Neural progenitor cell (in vitro differentiated cells): ENCODE results near the gene EXOC6B. TPM values are rescaled to one million over a fixed set of nuclear protein-coding genes. Genes with fewer than 3 reads are reported as not detected.

Experiments used
- DNase-seq: peaks from one replicate; pipeline ENCODE4 v3.0.0-alpha.2; 2016; ENCODE audit warnings: low spot score
- H2AFZ ChIP-seq: fragments of 200-600 bp; sonication (generic); replicated peaks from 2 replicates; pipeline ENCODE4 v1.6.1; 2016; ENCODE audit warnings: antibody characterized with exemption
- H3F3A ChIP-seq: fragments of 200-600 bp; sonication (generic); 2 replicates; pipeline ENCODE4 v1.6.1; 2016; ENCODE audit warnings: antibody characterized with exemption, low read depth
- H3K27ac ChIP-seq: fragments of 200-600 bp; sonication (generic); 2 replicates; pipeline ENCODE4 v1.5.1; 2016; ENCODE audit warnings: mild to moderate bottlenecking
- H3K27me3 ChIP-seq: fragments of 200-600 bp; sonication (generic); 2 replicates; pipeline ENCODE4 v1.6.1; 2016; ENCODE audit warnings: mild to moderate bottlenecking, moderate library complexity
- H3K36me3 ChIP-seq: fragments of 200-600 bp; sonication (generic); 2 replicates; pipeline ENCODE4 v1.5.1; 2016
- H3K4me1 ChIP-seq: fragments of 200-600 bp; sonication (generic); 2 replicates; pipeline ENCODE4 v1.6.1; 2016; ENCODE audit warnings: mixed run types
- H3K4me2 ChIP-seq: fragments of 200-600 bp; sonication (generic); 2 replicates; pipeline ENCODE4 v1.6.1; 2016
- H3K4me3 ChIP-seq: fragments of 200-600 bp; sonication (generic); 2 replicates; pipeline ENCODE4 v1.5.1; 2016
- H3K79me2 ChIP-seq: fragments of 200-600 bp; sonication (generic); 2 replicates; pipeline ENCODE4 v1.6.1; 2016; ENCODE audit warnings: low read depth
- H3K9ac ChIP-seq: fragments of 200-600 bp; sonication (generic); 2 replicates; pipeline ENCODE4 v1.6.1; 2016
- H3K9me3 ChIP-seq: fragments of 200-600 bp; sonication (generic); 2 replicates; pipeline ENCODE4 v1.5.1; 2016; ENCODE audit warnings: low read depth
- H4K20me1 ChIP-seq: fragments of 200-600 bp; sonication (generic); 2 replicates; pipeline ENCODE4 v1.6.1; 2016; ENCODE audit warnings: low read depth
- H3K27ac Mint-ChIP-seq: 3 replicates; pipeline ENCODE4 v1.8.0; 2021; ENCODE audit warnings: mixed read lengths
- H3K27me3 Mint-ChIP-seq: 2 replicates; pipeline ENCODE4 v1.8.0; 2022; ENCODE audit warnings: low read depth, mild to moderate bottlenecking, inconsistent platforms, moderate library complexity, mixed read lengths; ENCODE audit not compliant: insufficient read depth
- H3K36me3 Mint-ChIP-seq: 3 replicates; pipeline ENCODE4 v1.8.0; 2021; ENCODE audit warnings: mixed read lengths
- H3K4me1 Mint-ChIP-seq: 3 replicates; pipeline ENCODE4 v1.8.0; 2021; ENCODE audit warnings: mixed read lengths
- H3K4me3 Mint-ChIP-seq: 3 replicates; pipeline ENCODE4 v1.8.0; 2021; ENCODE audit warnings: mild to moderate bottlenecking, moderate library complexity, mixed read lengths
- H3K9me3 Mint-ChIP-seq: 3 replicates; pipeline ENCODE4 v1.8.0; 2020; ENCODE audit warnings: mixed read lengths
- CTCF ChIP-seq: fragments of 200-600 bp; sonication (generic); IDR thresholded peaks from 2 replicates; pipeline ENCODE4 v1.5.1; 2017; ENCODE audit warnings: antibody characterized with exemption, mild to moderate bottlenecking
- EZH2 ChIP-seq: fragments of 200-600 bp; sonication (generic); IDR thresholded peaks from 2 replicates; pipeline ENCODE4 v1.6.1; 2017; ENCODE audit warnings: antibody characterized with exemption, mild to moderate bottlenecking, moderate library complexity
- EZH2phosphoT487 ChIP-seq: fragments of 200-600 bp; sonication (generic); IDR thresholded peaks from 2 replicates; pipeline ENCODE4 v1.6.1; 2017; ENCODE audit warnings: antibody characterized with exemption
- total RNA-seq: library from RNA; depleted of rRNA; stranded (reverse); fragments of >200 nt; gene quantifications from 2 replicates; pipeline ENCODE4 v1.2.3, GENCODE V29; 2015; ENCODE audit warnings: low replicate concordance

Gene EXOC6B
- total RNA-seq, 1 donor from 2014 or later = 41.2 TPM

DNA sequence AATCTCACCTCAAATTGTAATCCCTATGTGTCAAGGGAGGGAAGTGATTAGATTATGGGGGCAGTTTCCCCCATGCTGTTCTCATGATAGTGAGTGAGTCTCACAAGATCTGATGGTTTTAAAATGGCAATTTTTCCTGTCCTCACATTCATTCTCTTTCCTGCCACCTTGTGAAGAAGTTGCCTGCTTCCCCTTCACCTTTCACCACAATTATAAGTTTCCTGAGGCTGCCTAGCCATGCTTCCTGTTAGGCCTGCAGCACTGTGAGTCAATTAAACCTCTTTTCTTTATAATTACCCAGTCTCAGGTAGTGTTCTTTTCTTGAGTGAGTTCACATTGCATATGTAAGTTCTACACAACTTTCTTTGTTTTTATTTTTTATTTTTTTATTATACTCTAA, 271.5 kb downstream of the EXOC6B start:
- no peaks in the 10 kb centered on the region for H3K36me3 ChIP-seq
- no peaks in the 10 kb centered on the region for H3K27me3 Mint-ChIP-seq

DNA sequence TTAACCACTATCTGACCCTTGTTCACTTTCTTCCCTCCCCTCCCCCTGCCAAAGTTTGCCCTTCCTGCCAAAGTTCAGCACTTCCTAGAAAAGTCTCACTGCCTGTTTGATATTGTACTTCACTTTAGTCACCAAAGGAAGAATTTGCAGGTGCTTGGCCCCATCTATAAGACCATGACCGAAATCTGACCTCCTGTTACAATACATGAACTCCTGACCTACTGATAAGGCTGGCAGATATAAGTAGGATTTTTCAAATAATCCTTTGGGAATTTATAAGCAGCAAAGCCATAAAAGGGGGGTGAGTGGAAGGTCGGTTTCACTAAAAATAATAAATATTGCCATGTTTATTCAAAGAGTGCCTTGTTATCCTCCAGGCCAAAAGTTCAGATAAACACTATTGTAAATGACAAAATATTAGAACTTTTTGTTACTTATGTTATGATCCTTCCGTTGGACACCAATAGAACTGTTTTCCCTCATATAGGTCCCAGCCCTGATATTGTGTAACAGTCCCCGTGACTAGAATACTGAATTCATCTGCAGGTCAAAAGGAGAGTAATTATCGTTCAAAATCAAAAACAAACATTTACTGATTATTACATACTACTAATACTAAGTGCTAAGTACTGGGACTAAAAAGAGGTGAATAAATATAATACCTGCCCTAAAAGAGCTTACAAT, 277.6 kb downstream of the EXOC6B start:
- no peaks in the 10 kb centered on the region for H4K20me1 ChIP-seq
- H3K79me2 ChIP-seq = no peaks in the 10 kb centered on the region
- no peak overlapping the region for H3K4me2 ChIP-seq
- Mint-ChIP-seq H3K36me3 (no peaks in the 10 kb centered on the region), H3K27me3 (no peaks in the 10 kb centered on the region), H3K9me3 (no peaks in the 10 kb centered on the region), H3K4me3 (no peak overlapping the region), H3K4me1 (no peaks in the 10 kb centered on the region), H3K27ac (no peak overlapping the region)
- TF ChIP-seq EZH2phosphoT487 (no peak), CTCF (no peak), EZH2 (no peak)
- no peak overlapping the region for H2AFZ ChIP-seq
- H3K4me1 ChIP-seq = no peaks in the 10 kb centered on the region
- no peaks in the 10 kb centered on the region for H3K36me3 ChIP-seq
- no peaks in the 10 kb centered on the region for H3K27me3 ChIP-seq
- no peaks in the 10 kb centered on the region for H3K9me3 ChIP-seq
- no peaks in the 10 kb centered on the region for H3F3A ChIP-seq
- H3K27ac ChIP-seq = no peak overlapping the region
- no peak for DNase-seq
- no peak overlapping the region for H3K9ac ChIP-seq
- H3K4me3 ChIP-seq = no peak overlapping the region

More for the DNA sequence above, 271.5 kb downstream of the EXOC6B start:
- H3K27ac ChIP-seq = no peak overlapping the region
- Mint-ChIP-seq H3K36me3 (peaks cover 7% of the 10 kb centered on the region), H3K27ac (no peak overlapping the region), H3K4me3 (no peak overlapping the region), H3K9me3 (no peaks in the 10 kb centered on the region), H3K4me1 (no peaks in the 10 kb centered on the region)
- no peaks in the 10 kb centered on the region for H3K4me1 ChIP-seq
- no peak overlapping the region for H2AFZ ChIP-seq
- no peaks in the 10 kb centered on the region for H3K27me3 ChIP-seq
- H3K4me3 ChIP-seq = no peak overlapping the region
- TF ChIP-seq CTCF = no peak
- TF ChIP-seq EZH2 = no peak
- TF ChIP-seq EZH2phosphoT487 = no peak
- no peak overlapping the region for H3K9ac ChIP-seq
- H3K9me3 ChIP-seq = no peaks in the 10 kb centered on the region
- H4K20me1 ChIP-seq = no peaks in the 10 kb centered on the region
- no peaks in the 10 kb centered on the region for H3F3A ChIP-seq
- no peak for DNase-seq
- H3K4me2 ChIP-seq = no peak overlapping the region
- H3K79me2 ChIP-seq = no peaks in the 10 kb centered on the region

DNA sequence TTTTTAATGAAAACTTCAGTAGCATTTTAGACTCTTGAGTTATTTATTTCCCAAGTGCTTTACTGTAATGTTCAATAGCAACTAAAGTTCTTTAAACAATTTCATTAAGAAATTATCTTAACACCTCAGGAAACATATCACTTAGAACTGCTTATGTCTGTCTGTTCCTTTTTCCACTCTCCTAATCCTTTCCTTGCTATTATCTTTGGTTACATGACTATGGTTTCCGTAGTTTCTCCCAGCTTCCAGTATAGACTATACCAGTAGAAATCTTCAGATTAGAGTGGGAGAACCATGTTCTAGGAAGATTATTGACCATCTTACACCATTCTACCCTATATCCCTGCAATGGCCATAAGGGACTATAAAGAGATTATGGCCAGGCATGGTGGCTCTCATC, 280.0 kb downstream of the EXOC6B start:
- Histone ChIP-seq H3K79me2 (no peaks in the 10 kb centered on the region), H3K9ac (no peak overlapping the region), H3K4me1 (no peaks in the 10 kb centered on the region), H3K4me2 (no peak overlapping the region), H3K27ac (no peak overlapping the region), H3K4me3 (no peak overlapping the region), H3K9me3 (no peaks in the 10 kb centered on the region), H3K36me3 (no peaks in the 10 kb centered on the region), H3K27me3 (no peaks in the 10 kb centered on the region), H2AFZ (no peak overlapping the region), H4K20me1 (no peaks in the 10 kb centered on the region), H3F3A (no peaks in the 10 kb centered on the region)
- H3K4me3 Mint-ChIP-seq = no peak overlapping the region
- TF ChIP-seq EZH2 (no peak), CTCF (no peak), EZH2phosphoT487 (no peak)
- H3K36me3 Mint-ChIP-seq = no peaks in the 10 kb centered on the region
- no peaks in the 10 kb centered on the region for H3K9me3 Mint-ChIP-seq
- no peaks in the 10 kb centered on the region for H3K4me1 Mint-ChIP-seq
- H3K27ac Mint-ChIP-seq = no peak overlapping the region
- no peaks in the 10 kb centered on the region for H3K27me3 Mint-ChIP-seq
- DNase-seq = no peak
